GM21528 (cell line): ENCODE results near the gene LUZP1.
"Not testable (repeated sequence)": the region's sequence is repeated elsewhere in the genome, so short reads cannot be mapped to it uniquely, and the experiment has no call there.

Experiments
- ATAC-seq: cut with Tn5 transposase; IDR thresholded peaks from one replicate; pipeline ENCODE4 v1.9.1; 2021; ENCODE audit warnings: mild to moderate bottlenecking, moderate library complexity; ENCODE audit not compliant: unreplicated experiment, low FRiP score

LUZP1 gene

DNA sequence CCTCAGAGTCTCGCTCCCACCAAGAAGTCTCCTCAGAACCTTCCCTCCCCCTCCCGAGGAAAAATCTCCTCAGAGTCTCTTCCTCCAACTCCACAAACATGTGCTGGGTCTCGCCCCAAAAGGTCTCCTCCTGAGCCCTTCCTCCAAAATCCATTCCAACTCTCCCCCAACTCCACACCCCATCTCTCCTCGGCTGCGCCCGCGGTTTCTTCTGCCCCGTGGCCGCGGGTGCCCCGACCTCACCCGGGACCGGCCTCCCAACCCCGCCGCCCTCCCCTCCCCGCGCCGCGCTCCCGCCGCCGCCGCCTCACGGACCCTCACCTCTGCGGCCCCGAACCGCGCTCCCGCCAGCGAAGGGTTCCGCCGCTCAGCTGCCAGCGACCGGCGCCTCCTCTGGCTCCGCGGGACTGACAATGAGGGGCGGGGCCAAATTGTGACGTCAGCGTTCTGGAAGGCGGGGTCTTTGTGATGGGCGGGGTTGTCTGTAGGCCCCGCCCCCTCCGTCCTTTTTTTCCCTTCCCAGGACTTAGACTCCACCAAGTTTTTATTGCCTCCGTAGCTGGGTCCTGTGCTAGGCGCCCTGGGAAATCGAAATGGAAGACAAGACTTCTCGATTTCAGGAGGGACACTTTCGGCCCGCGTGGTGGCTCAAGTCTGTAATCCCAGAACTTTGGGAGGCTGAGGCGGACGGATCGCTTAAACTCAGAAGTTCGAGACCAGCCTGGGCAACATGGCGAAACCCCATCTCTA, at the start of gene LUZP1:
LUZP1 (minus strand) TSS at position 412 of the 750 bp plus-strand sequence.
- peak; percentile 49 for ATAC-seq

DNA sequence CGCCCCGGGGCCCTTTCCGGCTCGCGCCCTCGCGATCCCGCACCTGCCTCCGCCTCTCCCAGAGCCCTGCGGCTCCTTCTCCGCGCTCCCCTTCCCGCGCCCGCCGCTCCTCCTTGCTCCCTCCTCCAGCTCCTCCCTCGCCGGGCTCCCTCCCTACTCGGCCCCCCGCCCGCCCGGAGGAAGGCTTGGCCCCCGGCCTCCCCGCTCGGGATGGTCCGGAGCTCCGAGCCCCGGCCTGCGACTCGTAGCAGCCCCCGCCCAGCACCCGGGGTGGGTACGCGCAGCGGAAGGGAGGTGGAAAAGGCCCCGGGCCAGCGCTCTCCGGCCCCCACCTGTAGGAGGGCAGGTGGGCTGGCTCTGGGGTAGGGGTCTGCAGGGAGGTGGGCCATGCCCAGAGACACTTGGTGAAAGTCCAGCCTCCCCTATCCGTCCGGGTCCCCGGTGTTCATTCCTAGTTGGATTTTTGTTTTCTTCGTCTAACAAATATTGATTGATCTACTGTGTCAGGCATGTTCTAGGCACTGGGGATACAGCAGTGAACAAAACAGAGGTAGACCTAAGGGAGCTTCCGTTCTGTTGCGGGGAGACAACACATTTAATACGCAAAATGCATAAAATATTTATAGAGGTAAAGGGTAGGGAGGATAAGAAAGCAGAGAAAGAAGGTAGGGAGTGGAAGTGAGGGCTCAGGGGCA, 48.9 kb upstream of the LUZP1 start, which contains the start of gene HTR1D:
HTR1D (minus strand) TSS at position 82 of the 695 bp plus-strand sequence. CDS start 23,283 bp downstream, outside the sequence.
- no peak for ATAC-seq

GRCh38 chr1:23216771-23217420, 48.2 kb upstream of the LUZP1 start:
- no peak for ATAC-seq

DNA sequence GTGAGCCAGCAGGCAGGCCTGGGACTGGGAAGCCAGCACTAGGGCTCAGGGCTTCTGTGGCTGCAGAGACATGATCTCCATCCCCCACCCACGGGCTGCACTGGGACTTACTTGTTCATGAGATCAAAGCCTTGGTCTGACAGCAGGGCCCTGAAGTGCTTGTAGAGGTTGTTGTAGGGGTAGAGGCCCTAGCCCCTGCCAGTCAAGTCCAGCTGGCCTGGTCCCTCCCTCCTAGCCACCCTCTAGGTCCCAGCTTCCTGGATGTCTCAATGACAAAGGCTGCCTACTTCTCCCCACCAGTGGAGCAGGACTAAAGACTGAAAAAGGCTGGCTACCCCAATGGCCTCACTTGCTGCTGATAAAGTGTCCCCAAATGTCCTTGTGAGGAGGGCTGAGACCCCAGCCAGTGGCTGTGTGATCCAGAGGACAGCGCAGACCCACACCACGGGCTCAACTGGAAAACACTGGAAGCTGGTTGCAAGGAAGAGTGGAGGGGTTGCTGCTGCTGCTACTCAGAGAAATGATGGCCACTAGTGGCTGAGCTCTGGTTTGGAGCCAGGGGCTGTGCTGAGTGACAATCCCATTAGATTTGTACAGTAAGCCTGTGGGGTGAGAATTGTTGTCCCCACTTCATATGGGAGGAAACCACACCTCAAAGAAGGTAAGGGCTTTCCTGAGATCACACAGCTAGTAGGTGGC, 47.2 kb upstream of the LUZP1 start:
- ATAC-seq: no peak

DNA sequence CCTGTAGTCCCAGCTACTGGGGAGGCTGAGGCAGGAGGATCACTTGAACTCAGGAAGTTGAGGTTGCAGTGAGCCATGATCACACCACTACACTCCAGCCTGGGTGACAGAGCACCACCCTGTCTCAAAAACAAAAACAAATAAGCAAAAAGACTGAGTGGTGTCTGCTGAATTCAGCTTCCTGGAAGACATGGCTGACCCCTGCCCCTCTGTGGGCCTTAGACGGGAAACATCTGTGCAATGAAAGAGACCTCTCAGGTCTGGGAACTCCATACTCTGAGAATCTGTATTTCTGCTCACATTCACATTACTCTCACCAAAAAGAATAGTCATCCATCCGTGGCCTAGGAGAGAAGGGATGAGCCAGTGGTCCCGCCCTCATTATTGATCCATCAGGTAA, 46.6 kb upstream of the LUZP1 start:
- no peak for ATAC-seq

GRCh38 chr1:23214640-23215039, 46.0 kb upstream of the LUZP1 start:
- no peak for ATAC-seq

GRCh38 chr1:23211955-23212354, 43.3 kb upstream of the LUZP1 start:
- ATAC-seq: no peak

DNA sequence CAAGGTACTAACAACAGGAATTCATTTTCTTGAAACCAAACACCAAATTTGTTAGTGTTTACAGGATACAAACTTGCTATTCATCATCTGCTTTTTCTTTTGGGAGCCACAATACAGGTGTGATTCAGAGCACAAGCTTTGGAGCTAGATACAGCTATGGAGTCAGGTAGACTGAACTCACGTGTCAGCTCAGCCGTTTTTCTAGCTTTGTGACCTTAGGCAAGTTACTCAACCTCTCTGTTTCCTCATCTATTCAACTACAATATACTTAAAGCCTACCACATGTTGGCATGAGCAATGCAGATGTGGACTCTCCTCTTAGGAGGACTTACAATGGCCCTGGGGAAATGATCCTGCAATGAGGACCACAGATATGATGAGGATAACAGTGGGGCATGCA, 42.3 kb upstream of the LUZP1 start:
- ATAC-seq: no peak

- no peak for ATAC-seq
These were observed 41.7 kb upstream of the LUZP1 start for GRCh38 chr1:23210351-23210785.

GRCh38 chr1:23209770-23210169, 41.1 kb upstream of the LUZP1 start:
- ATAC-seq: no peak

GRCh38 chr1:23208527-23208926, 39.9 kb upstream of the LUZP1 start:
- ATAC-seq: no peak

- ATAC-seq: not testable (repeated sequence)
These were observed 39.1 kb upstream of the LUZP1 start for GRCh38 chr1:23207733-23208132.

DNA sequence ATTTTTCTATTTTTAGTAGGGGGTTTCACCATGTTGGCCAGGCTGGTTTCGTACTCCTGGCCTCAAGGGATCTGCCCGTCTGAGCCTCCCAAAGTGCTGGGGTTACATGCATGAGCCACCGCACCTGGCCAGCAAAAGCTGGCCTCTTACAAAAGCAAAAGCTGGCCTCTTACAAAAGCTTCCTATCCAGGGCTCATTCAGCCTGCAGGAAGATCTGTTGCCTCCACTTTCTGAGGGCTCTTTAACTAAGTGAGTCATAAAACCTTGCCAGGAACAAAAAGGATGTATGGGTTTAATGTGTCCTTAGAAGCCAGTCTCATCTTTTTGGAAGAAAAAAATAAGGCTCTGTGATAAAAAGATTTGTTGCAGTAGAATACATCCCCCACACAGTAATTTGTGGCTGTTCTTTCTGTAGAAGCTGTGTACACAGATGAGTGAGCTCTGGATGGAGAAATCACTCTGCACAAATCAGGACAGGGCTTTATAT, 33.6 kb upstream of the LUZP1 start:
- ATAC-seq: no peak

DNA sequence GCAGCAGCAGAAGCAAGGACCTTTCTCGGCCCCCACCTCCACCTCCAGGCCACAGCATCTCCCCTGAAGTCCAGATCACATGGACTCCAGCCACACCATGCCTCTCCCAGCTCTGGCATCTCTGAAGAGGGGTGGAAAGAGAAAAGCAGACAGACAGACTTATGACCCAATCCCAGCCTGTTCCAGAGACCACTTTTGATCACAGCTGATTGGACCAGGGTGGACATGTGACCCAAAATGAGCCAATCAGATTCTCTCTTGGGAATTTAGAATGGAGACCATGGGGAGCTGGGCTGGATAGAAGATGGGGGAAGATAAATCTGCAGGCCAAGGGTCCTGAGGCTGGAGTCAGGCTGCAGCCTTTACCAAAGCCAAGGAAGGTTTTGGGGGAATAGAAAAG, 32.2 kb upstream of the LUZP1 start:
- no peak for ATAC-seq

DNA sequence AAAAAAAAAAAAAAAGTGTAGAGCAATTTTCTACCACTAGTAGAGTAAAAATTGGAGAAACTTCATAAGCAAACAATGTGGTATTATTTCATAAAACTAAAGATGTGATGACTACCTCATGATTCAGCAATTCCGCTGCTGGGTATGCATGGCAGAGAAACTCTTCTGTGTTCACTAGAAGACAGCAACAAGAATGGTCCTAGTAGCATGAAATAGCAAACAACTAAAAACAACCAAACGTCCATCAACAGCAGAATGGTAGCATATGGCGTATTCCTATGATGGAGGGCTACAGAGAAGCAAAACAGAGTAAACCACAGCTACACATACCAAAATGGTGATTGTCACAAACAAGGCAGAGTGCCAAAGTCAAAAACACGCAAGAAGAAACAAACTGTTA, 29.7 kb upstream of the LUZP1 start:
- ATAC-seq: no peak

DNA sequence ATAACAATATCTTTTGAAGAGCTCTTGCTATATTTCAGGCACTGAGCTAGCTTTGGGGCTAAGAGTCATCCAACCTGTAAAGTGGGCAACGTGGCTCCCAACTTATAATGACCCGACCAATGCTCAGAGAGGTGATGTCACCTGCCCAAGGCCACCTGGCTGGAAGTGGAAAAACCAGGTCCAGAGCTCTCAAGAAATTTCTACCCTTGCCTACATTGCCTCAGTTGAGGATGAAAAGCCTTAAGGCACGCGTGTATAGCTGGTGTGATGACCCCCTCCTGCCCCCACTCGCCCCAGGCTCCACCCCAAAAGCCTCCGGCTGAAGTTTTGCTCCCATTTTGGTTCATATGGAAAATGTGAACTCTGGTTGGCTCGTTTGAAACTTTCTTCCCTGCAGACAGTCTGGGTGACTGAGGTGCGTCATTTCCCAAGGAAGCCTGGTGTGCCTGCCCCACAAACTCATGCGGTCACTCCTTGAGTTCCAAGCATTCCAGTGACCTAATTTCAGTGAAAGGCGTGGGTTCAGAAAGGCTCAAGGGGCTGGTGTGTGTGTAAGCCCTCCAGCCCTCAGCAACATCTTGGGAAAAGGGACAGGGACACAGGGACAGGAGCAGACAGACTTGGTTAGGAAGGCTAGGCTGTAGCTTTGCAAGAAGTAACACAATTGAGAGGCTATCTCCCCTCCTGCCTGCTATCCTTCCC, 28.1 kb upstream of the LUZP1 start:
- no peak for ATAC-seq

DNA sequence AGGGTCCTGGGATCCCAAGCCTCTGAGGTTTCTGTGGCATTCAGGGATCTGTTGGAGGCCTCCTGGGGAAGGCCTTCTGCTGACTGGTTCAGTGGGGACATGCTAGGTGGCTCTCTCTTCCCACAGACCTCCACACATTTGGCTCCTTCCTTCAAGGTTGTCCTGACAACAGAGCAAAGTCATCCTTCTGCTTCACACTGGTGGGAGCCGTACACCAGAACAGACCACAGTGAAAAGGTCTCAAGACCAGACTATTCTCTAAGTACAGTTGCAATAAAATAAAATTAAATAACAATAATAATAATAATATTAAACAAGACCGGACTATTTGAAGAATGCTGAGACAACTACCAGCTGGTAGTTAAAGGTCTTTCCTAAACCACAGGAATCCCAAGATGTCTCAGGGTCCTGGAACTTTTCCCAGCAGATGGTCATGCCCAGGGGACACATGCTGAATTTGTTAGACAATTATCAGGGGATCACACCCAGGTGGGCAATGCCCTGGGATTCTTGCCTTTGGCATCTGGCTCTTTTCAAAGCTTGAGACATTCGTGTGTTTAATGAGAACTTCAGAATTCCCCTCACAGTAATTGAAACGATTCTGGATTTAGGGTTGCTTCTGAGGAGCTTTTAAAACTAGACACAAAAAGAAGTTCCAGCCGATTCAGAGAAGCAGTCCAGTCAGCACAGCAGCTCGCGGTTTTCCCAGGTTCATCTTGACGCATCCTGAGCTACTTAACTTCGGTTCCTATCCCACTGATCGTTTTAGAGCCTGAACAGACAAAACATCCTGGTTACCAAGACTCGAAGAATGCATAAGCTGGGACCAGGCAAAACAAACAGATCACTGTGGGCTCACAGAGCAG, 25.7 kb upstream of the LUZP1 start:
- ATAC-seq: no peak

- ATAC-seq: no peak
These were observed 24.9 kb upstream of the LUZP1 start for GRCh38 chr1:23193391-23194118.
